ENCODE data around the gene GRAP2. TPM values are rescaled to one million over a fixed set of nuclear protein-coding genes. Genes with fewer than 3 reads are reported as not detected.

The GRAP2 gene
- total RNA-seq, 3 donors from 2014 or later = 3.4 to 5.5 (median 4.2) TPM

GRCh38 chr22:39967103-39967829 is 66.4 kb downstream of the GRAP2 start:
- intact Hi-C loops (cut with DNase I, micrococcal nuclease) = no loop called here
- H3K4me3 ChIP-seq = no peak overlapping the region
- no peaks in the 10 kb centered on the region for H3K36me3 ChIP-seq (ENCODE audit: low read depth)
- no peaks in the 10 kb centered on the region for H3K9me3 ChIP-seq
- ATAC-seq (peak; percentile 88), DNase-seq (peak in 2 of 3 donors; percentile 58)
- H3K4me1 ChIP-seq (ENCODE audit: low read depth) = no peaks in the 10 kb centered on the region
- no peak for TF ChIP-seq CTCF (IDR thresholded peaks at IDR 0.05)

GRCh38 chr22:39967996-39968972 is 67.4 kb downstream of the GRAP2 start:
- no peaks in the 10 kb centered on the region for H3K36me3 ChIP-seq (ENCODE audit: low read depth)
- no peak for ATAC-seq
- no peak overlapping the region for H3K4me3 ChIP-seq
- intact Hi-C loops (cut with DNase I, micrococcal nuclease) = no loop called here
- no peak for DNase-seq
- no peak for TF ChIP-seq CTCF (IDR thresholded peaks at IDR 0.05)
- no peaks in the 10 kb centered on the region for H3K4me1 ChIP-seq (ENCODE audit: low read depth)
- H3K9me3 ChIP-seq = no peaks in the 10 kb centered on the region

GRCh38 chr22:39970742-39971141 is 69.9 kb downstream of the GRAP2 start:
- ATAC-seq = no peak
- TF ChIP-seq CTCF (IDR thresholded peaks at IDR 0.05) = no peak
- intact Hi-C loops (cut with DNase I, micrococcal nuclease) = no loop called here

GRCh38 chr22:39972641-39973040 is 71.8 kb downstream of the GRAP2 start:
- ATAC-seq (no peak), DNase-seq (no peak)
- intact Hi-C loops (cut with DNase I, micrococcal nuclease) = no loop called here
- H3K36me3 ChIP-seq (ENCODE audit: low read depth) = no peaks in the 10 kb centered on the region
- H3K4me3 ChIP-seq = no peak overlapping the region
- no peaks in the 10 kb centered on the region for H3K4me1 ChIP-seq (ENCODE audit: low read depth)
- H3K9me3 ChIP-seq = no peaks in the 10 kb centered on the region
- no peak for TF ChIP-seq CTCF (IDR thresholded peaks at IDR 0.05)

More at GRCh38 chr22:39970742-39971141, 69.9 kb downstream of the GRAP2 start:
- no peaks in the 10 kb centered on the region for H3K9me3 ChIP-seq
- no peak overlapping the region for H3K4me3 ChIP-seq
- no peaks in the 10 kb centered on the region for H3K4me1 ChIP-seq (ENCODE audit: low read depth)
- DNase-seq = no peak
- no peaks in the 10 kb centered on the region for H3K36me3 ChIP-seq (ENCODE audit: low read depth)

- intact Hi-C loops (cut with DNase I, micrococcal nuclease) = no loop called here
- ATAC-seq = no peak
- no peaks in the 10 kb centered on the region for H3K36me3 ChIP-seq (ENCODE audit: low read depth)
- no peak for DNase-seq
- TF ChIP-seq CTCF (IDR thresholded peaks at IDR 0.05) = no peak
- H3K4me3 ChIP-seq = no peak overlapping the region
- H3K9me3 ChIP-seq = no peaks in the 10 kb centered on the region
- no peaks in the 10 kb centered on the region for H3K4me1 ChIP-seq (ENCODE audit: low read depth)
These were observed 72.8 kb downstream of the GRAP2 start for GRCh38 chr22:39973656-39974055.

Data from mucosa of descending colon (tissue), 3 donors.